Astrocyte of the cerebellum (primary cell): Measurements from ENCODE around the gene PPARA.

ENCODE experiments used
- DNase-seq: peaks from one replicate; pipeline ENCODE4 v3.0.0-alpha.2; 2011; ENCODE audit warnings: low read depth
- H3K4me3 ChIP-seq: 2 replicates; pipeline ENCODE4 v1.5.1; 2011; ENCODE audit warnings: mild to moderate bottlenecking, low read depth, low read length, moderate library complexity
- CTCF ChIP-seq: IDR thresholded peaks from 2 replicates; pipeline ENCODE4 v1.5.1; 2012; ENCODE audit warnings: low read length, low read depth, moderate library complexity, mild to moderate bottlenecking; ENCODE audit errors: missing control alignments
- in situ Hi-C: cut with HindIII; loops from 2 replicates; pipeline ENCODE4 v1.10.0; 2017; ENCODE audit warnings: low sequenced_read_pairs

Gene PPARA

GRCh38 chr22:46267431-46268279 lies 117.3 kb downstream of the PPARA start, which contains the start of gene TTC38:
TTC38 (plus strand) TSS chr22:46268008; CDS start chr22:46268040, 32 bp downstream.
- peak; percentile 33 for DNase-seq
- in situ Hi-C loops = no loop called here
- H3K4me3 ChIP-seq = peak within 1 kb of the TSS; percentile 89
- TF ChIP-seq CTCF = no peak

- TF ChIP-seq CTCF = no peak
- in situ Hi-C loops = no loop called here
- DNase-seq = no peak
- no peak overlapping the region for H3K4me3 ChIP-seq
Observed at GRCh38 chr22:46269564-46269963, 119.2 kb downstream of the PPARA start.

- in situ Hi-C loops = no loop called here
- TF ChIP-seq CTCF = no peak
- no peak overlapping the region for H3K4me3 ChIP-seq
- no peak for DNase-seq
Observed at GRCh38 chr22:46272196-46272595, 121.9 kb downstream of the PPARA start.

- no peak for TF ChIP-seq CTCF
- in situ Hi-C loops = no loop called here
- no peak for DNase-seq
- no peak overlapping the region for H3K4me3 ChIP-seq
Observed at GRCh38 chr22:46272762-46273431, 122.6 kb downstream of the PPARA start.

- no peak for TF ChIP-seq CTCF
- no peak for DNase-seq
- no peak overlapping the region for H3K4me3 ChIP-seq
- in situ Hi-C loops = no loop called here
Observed at GRCh38 chr22:46273432-46274148, 123.3 kb downstream of the PPARA start.

- DNase-seq = no peak
- H3K4me3 ChIP-seq = no peak overlapping the region
- in situ Hi-C loops = no loop called here
- TF ChIP-seq CTCF = no peak
Observed at GRCh38 chr22:46274381-46274780, 124.1 kb downstream of the PPARA start.
